K562 (cell line): Measurements from ENCODE around the gene GALNS. TPM values are rescaled to one million over a fixed set of nuclear protein-coding genes. Genes with fewer than 3 reads are reported as not detected.

Experiments used
- ATAC-seq: fragments of 200-7000 bp; cut with Tn5 transposase; 3 replicates; pipeline ENCODE4 v1.9.1; 2020; ENCODE audit warnings: moderate library complexity
- BruUV-seq: library from RNA; stranded (reverse); fragments of 400-500 nt; replicated peaks from 2 replicates; lab custom pipeline; 2021; lab: Mats Ljungman, UMichigan
- CTCF ChIA-PET: fragments of 300-600 bp; formaldehyde crosslinking; extraction: SDS; loops from one replicate; lab custom pipeline; 2021; ENCODE audit warnings: low intra/inter-chr PET ratio; lab: Yijun Ruan, JAX
- POLR2A ChIA-PET: fragments of 300-600, 350-650 bp; sonication (Branson Sonifier 250); formaldehyde crosslinking; extraction: SDS; loops from one replicate; lab custom pipeline; 2021; ENCODE audit warnings: antibody characterized with exemption, inconsistent platforms; lab: Yijun Ruan, JAX
- DNase-seq, 4 experiments: peaks; one replicate each; pipeline versions ENCODE4 v3.0.0 to v3.0.0-alpha.2; 2011 to 2018; ENCODE audit warnings: low spot score in 3 of 4, mixed read lengths in 3 of 4; ENCODE audit errors: extremely low read depth in 1 of 4
- FAIRE-seq: peaks from 2 replicates; lab custom pipeline; 2011; peaks lifted over from hg19 to GRCh38; lab: Jason Lieb, UNC
- H2AFZ ChIP-seq: 2 replicates; pipeline ENCODE4 v1.6.0; 2011; ENCODE audit warnings: low read depth, low read length, control low read depth, inconsistent platforms
- H3K27ac ChIP-seq: fragments of 200-600 bp; 3 replicates; pipeline ENCODE4 v1.8.0; 2011; ENCODE audit warnings: low read depth, mild to moderate bottlenecking, control low read depth, inconsistent platforms, low read length, moderate library complexity, mixed read lengths; ENCODE audit errors: extremely low read depth
- H3K27me3 ChIP-seq, 2 experiments: fragments of 300-600 bp in 1 of 2; 2 replicates in 1 of 2; 3 replicates in 1 of 2; pipeline versions ENCODE4 v1.6.0 to v1.8.0; 2011; ENCODE audit warnings: inconsistent platforms in 2 of 2, low read length in 2 of 2, mild to moderate bottlenecking in 1 of 2, mixed read lengths in 1 of 2, moderate library complexity in 1 of 2; ENCODE audit not compliant: control insufficient read depth in 2 of 2, insufficient read depth in 2 of 2
- H3K36me3 ChIP-seq: fragments of 300-600 bp; 3 replicates; pipeline ENCODE4 v1.8.0; 2011; ENCODE audit warnings: mild to moderate bottlenecking, low read length, inconsistent platforms; ENCODE audit not compliant: control insufficient read depth, insufficient read depth
- H3K4me1 ChIP-seq, 2 experiments: fragments of 200-600 bp in 1 of 2; replicated peaks in 1 of 2; 2 replicates in 1 of 2; 3 replicates in 1 of 2; pipeline versions ENCODE4 v1.5.1 to v1.8.0; 2011; ENCODE audit warnings: inconsistent platforms in 2 of 2, low read length in 2 of 2, mild to moderate bottlenecking in 1 of 2, mixed read lengths in 1 of 2, moderate library complexity in 1 of 2; ENCODE audit not compliant: control insufficient read depth in 2 of 2, insufficient read depth in 2 of 2
- H3K4me2 ChIP-seq: 2 replicates; pipeline ENCODE4 v1.6.1; 2011; ENCODE audit warnings: low read length, control low read depth, inconsistent platforms, mixed read lengths; ENCODE audit not compliant: insufficient read depth
- H3K4me3 ChIP-seq: fragments of 200-600 bp; sonication (generic), shearing (Covaris generic); 2 replicates; pipeline ENCODE4 v1.5.1; 2016; ENCODE audit warnings: control low read depth, inconsistent platforms
- H3K79me2 ChIP-seq: fragments of 200-600 bp; 3 replicates; pipeline ENCODE4 v1.8.0; 2011; ENCODE audit warnings: low read length, inconsistent platforms; ENCODE audit not compliant: control insufficient read depth, insufficient read depth
- H3K9ac ChIP-seq, 2 experiments: 2 replicates each; pipeline versions ENCODE4 v1.6.0 to v1.6.1; 2011; ENCODE audit warnings: low read depth in 2 of 2, low read length in 2 of 2, control low read depth in 1 of 2, inconsistent platforms in 1 of 2, mild to moderate bottlenecking in 1 of 2, mixed read lengths in 1 of 2; ENCODE audit not compliant: insufficient read depth in 1 of 2
- H3K9me1 ChIP-seq: one replicate; pipeline ENCODE4 v1.6.0; 2011; ENCODE audit warnings: inconsistent platforms, mild to moderate bottlenecking, low read length, moderate library complexity; ENCODE audit not compliant: control insufficient read depth, insufficient read depth
- H3K9me3 ChIP-seq: replicated peaks from 2 replicates; pipeline ENCODE4 v1.5.1; 2011; ENCODE audit warnings: low read depth, low read length, inconsistent platforms; ENCODE audit not compliant: control insufficient read depth, insufficient read depth
- H4K20me1 ChIP-seq: replicated peaks from 2 replicates; pipeline ENCODE4 v1.6.1; 2011; ENCODE audit warnings: low read length, inconsistent platforms, mixed read lengths; ENCODE audit not compliant: control insufficient read depth, insufficient read depth
- FIP1L1 ChIP-seq: fragments of 200-400 bp; formaldehyde crosslinking; IDR thresholded peaks from 2 replicates; pipeline ENCODE4 v1.6.1; 2018; ENCODE audit warnings: mild to moderate bottlenecking, low read depth, low read length; ENCODE audit not compliant: poor library complexity, severe bottlenecking
- MAFF ChIP-seq: IDR thresholded peaks from 2 replicates; pipeline ENCODE4 v1.6.1; 2012; ENCODE audit warnings: low read length, improper control_type of control experiment
- POLR2A ChIP-seq: fragments of 450-650 bp; conservative IDR thresholded peaks from 2 replicates; pipeline ENCODE4 v1.6.1; 2016
- POLR2G ChIP-seq: fragments of 200-400 bp; formaldehyde crosslinking; IDR thresholded peaks from 2 replicates; pipeline ENCODE4 v1.6.1; 2017; ENCODE audit warnings: low read depth, mild to moderate bottlenecking, antibody characterized with exemption, low read length, moderate library complexity
- RBM22 ChIP-seq: fragments of 200-400 bp; formaldehyde crosslinking; IDR thresholded peaks from 2 replicates; pipeline ENCODE4 v1.6.1; 2018; ENCODE audit warnings: low read length, low read depth; ENCODE audit not compliant: poor library complexity, severe bottlenecking
- WGBS: fragments of 100-300 bp; shearing (Covaris generic); methylation state at CpG from one replicate; pipeline ENCODE4 v1.1.6; 2016; ENCODE audit warnings: low coverage, mixed read lengths; ENCODE audit not compliant: insufficient coverage; ENCODE audit errors: missing lambda C conversion rate; 5-methylcytosine and 5-hydroxymethylcytosine counted together
- in situ Hi-C: fragments of 300-500 bp; cut with MboI; formaldehyde crosslinking; loops from 4 replicates; pipeline ENCODE4 v1.15.0; 2018; ENCODE audit warnings: inconsistent platforms, mixed read lengths
- intact Hi-C: fragments of 100-400 bp; cut with micrococcal nuclease; formaldehyde crosslinking; loops from 2 replicates; pipeline ENCODE4 v1.14.2; 2022
- polyA plus RNA-seq, 8 experiments: library from polyadenylated mRNA; depleted of rRNA in 4 of 8; stranded (reverse) in 5 of 8; unstranded in 3 of 8; fragments of >200 nt; fragmentation: Nextera tagmentation in 2 of 8; fragmentation: Illumina TruSeq in 1 of 8; extraction: Ambion mirVana in 2 of 8; extraction: Trizol in 1 of 8; gene quantifications; 2 replicates each; pipeline versions ENCODE4 v1.2.1 to v1.2.3, GENCODE V29; 2011 to 2014; ENCODE audit warnings: inconsistent platforms in 1 of 8, missing spikeins in 1 of 8
- total RNA-seq, 7 experiments: library from RNA; depleted of rRNA in 6 of 7; stranded (reverse); fragments of >200 nt in 6 of 7; fragmentation: Illumina TruSeq in 2 of 7; extraction: Trizol in 2 of 7; gene quantifications; 2 replicates each; pipeline versions ENCODE4 v1.2.1 to v1.2.3, GENCODE V29; 2011 to 2021; ENCODE audit warnings: low replicate concordance in 1 of 7

Gene GALNS
- total and polyA plus RNA-seq, 9 of the 15 experiments (the other 6 are each of a cell fraction or from before 2014, with no cell fraction given), result 0.38 to 13.2 (median 4.3) TPM

DNA sequence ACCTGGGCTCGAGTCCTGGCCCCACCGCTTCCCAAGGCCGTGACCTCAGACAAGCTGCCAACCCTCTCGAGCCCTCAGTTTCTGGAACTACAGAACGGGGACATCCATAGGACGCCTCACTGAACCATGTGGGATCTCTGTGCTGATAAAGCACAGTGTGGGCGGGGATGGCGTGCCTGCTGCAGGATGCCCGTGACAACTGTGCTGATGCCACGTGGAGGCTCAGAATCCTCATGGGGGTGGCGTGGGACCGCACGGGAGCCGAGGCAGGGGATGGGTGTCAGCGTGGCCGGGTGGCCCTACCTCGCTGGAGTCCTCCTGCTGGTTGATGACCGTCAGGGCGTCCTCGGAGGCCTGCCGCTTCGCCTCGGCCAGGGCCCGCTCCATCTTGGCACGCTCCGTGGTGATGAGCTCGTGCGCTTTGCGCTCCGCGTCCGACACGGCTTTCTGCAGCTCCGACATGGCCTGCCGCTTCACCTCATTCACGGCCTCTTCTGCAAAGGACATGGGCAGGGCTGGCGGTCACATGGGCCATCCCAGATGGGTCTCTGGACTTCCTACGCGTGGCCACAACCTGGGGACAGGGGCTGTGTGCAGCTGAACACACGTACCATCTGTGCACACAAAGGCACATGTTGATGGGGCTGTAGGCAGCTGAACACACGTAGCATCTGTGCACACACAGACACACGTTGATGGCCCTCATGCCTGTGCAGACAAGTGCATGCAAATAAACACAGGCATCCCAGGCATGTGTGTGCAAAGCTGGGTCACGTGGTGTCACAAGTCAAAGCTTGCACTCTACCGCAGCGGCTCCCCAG, 22.4 kb upstream of the GALNS start:
- no peak for DNase-seq
- no peak for FAIRE-seq
- H3K27me3 ChIP-seq, result no peaks in the 10 kb centered on the region
- H3K4me3 ChIP-seq, result no peak overlapping the region
- H3K27ac ChIP-seq, result no peak overlapping the region
- no peak overlapping the region for H3K4me2 ChIP-seq
- peak overlapping the region in 1 of 2 experiments; percentile 45; a peak in 1 of 4 replicates for H3K9ac ChIP-seq
- H3K36me3 ChIP-seq, result peaks cover 100% of the 10 kb centered on the region
- no peak for ATAC-seq
- ChIA-PET POLR2A (interaction anchor here (0.7 to 1.2 kb wide), 2 partner anchors 125 to 146 kb away, joined by 3 to 4 read pairs; no protein-coding TSS in a partner anchor), CTCF (no interaction called here)
- WGBS, result 97% methylated on average over 30 of the region's 45 CpGs
- H3K79me2 ChIP-seq, result no peaks in the 10 kb centered on the region
- BruUV-seq, result no TSS peak
- no peaks in the 10 kb centered on the region for H3K9me1 ChIP-seq
- in situ Hi-C loops (no loop called here), intact Hi-C loops (no loop called here)
- H3K9me3 ChIP-seq, result no peaks in the 10 kb centered on the region
- H2AFZ ChIP-seq, result no peak overlapping the region
- TF ChIP-seq POLR2A (peak; percentile 20; the same call in 1 of the 2 replicates), POLR2G (peak; percentile 79), FIP1L1 (peak; percentile 25), MAFF (no peak), RBM22 (peak; percentile 93)
- peaks cover 0 to 63% of the 10 kb centered on the region in 2 experiments; a peak in 2 of 5 replicates for H3K4me1 ChIP-seq
- H4K20me1 ChIP-seq, result peaks cover 5% of the 10 kb centered on the region; the same call in 1 of the 2 replicates
